GM21526 (cell line): Measurements from ENCODE around the gene SLC9A1.
A peak's percentile ranks its signal among the peaks of the same experiment; 100 is the strongest.
"Not testable (repeated sequence)": the region's sequence is repeated elsewhere in the genome, so short reads cannot be mapped to it uniquely, and the experiment has no call there.

ENCODE experiments used
- ATAC-seq: cut with Tn5 transposase; IDR thresholded peaks from one replicate; pipeline ENCODE4 v1.9.1; 2021; ENCODE audit warnings: moderate library complexity; ENCODE audit not compliant: unreplicated experiment, low FRiP score

SLC9A1 gene

GRCh38 chr1:27154991-27155781 is at the start of gene SLC9A1:
SLC9A1 (minus strand) TSS chr1:27155125; CDS start chr1:27154334, 791 bp downstream.
- peak; percentile 75 for ATAC-seq

- no peak for ATAC-seq
Measured at GRCh38 chr1:27203946-27204345, 49.0 kb upstream of the SLC9A1 start.

- no peak for ATAC-seq
Measured at GRCh38 chr1:27201295-27201694, 46.4 kb upstream of the SLC9A1 start.

DNA sequence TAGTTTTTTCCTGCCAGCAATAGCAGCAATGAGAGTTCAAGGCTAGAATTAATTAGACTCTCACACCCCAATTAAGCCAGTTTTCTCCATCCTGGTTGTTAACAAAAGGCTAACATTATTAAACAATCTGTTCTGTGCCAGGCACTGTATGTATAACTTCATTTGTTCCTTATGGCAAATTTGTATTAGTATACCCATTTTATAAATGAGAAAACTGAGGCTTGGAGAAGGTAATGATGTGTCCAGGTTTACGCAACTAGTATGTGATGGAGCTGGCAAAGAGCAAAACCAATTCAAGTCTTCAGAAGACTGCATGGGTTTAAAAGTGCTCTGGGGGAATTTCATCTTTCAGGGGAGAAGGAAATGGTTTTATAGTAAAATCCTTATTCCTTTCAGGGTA is 38.3 kb upstream of the SLC9A1 start:
- no peak for ATAC-seq

- ATAC-seq, result no peak
Measured at GRCh38 chr1:27192039-27192529, 37.2 kb upstream of the SLC9A1 start.

- not testable (repeated sequence) for ATAC-seq
Measured at GRCh38 chr1:27184665-27185064, 29.7 kb upstream of the SLC9A1 start.

- ATAC-seq, result no peak
Measured at GRCh38 chr1:27179979-27180378, 25.1 kb upstream of the SLC9A1 start.

DNA sequence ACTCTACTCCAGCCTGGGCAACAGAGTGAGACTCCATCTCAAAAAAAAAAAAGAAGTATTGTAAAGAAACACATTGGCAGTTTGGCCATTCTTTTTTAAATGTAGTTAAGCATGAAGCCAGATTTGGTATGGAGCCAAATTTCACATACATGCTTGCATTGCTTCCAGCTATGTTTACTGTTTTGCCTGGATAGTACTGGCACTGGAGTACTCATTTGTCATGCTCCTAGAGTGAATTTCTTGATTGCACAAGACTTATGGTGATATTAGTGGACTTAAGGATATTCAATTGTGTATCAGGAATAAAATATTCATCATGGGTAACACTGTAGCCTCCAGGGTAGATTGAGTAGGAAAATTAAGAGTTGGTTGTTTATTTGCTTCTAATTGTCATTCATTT is 24.5 kb upstream of the SLC9A1 start:
- no peak for ATAC-seq

GRCh38 chr1:27176954-27177353 is 22.0 kb upstream of the SLC9A1 start:
- no peak for ATAC-seq

DNA sequence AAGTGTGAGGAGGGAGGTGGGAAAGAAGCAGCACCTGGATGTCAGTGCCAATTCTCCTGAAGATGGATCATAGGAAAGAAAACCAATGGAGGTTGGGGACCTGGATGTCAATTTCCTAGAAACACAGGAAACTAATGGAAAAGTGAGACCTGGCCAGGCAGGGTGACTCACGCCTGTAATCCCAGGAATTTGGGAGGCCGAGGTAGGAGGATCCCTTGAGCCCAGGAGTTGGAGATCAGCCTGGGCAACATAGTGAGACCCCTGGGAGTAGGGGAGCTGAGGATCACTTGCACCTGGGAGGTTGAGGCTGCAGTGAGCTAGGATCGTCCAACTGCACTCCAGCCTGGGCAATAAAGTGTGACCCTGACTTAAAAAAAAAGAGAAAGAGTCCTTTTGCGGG is 21.4 kb upstream of the SLC9A1 start:
- ATAC-seq, result no peak

DNA sequence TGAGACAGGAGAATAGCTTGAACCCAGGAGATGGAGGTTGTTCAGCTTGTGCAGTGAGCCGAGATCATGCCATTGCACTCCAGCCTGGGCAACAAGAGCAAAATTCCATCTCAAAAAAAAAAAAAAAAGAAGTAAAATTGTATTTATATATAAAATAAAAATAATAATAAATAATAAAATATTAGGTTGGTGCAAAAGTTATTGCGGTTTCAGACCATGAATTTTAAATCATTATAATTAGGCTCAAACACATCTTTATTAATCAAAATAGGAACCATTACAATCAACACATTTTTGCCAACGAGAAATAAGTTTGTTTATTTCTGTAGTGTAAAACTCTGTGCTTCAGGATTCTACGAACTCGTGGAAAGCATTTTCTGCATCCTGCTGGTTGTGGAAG is 18.1 kb upstream of the SLC9A1 start:
- ATAC-seq, result not testable (repeated sequence)

DNA sequence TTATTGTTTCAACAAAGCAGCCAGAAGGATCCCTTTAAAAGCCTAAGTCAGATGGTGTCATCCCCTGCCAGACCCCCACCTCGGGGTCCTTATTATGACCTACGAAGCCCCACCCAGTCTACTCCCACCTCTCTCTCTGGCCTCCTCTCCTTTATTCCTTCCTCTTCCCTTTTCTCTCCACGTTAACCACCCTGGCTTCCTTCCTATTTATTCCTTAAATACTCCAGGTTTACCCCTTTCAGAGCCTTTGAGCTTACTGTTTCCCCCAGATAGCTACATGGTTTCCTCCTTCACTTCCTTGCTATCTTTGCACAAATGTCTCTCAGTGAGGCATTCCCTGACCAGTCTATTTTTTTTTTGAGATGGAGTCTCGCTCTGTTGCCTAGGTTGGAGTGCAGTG is 12.0 kb upstream of the SLC9A1 start:
- ATAC-seq, result no peak

- ATAC-seq, result no peak
Measured at GRCh38 chr1:27166351-27166802, 11.5 kb upstream of the SLC9A1 start.

DNA sequence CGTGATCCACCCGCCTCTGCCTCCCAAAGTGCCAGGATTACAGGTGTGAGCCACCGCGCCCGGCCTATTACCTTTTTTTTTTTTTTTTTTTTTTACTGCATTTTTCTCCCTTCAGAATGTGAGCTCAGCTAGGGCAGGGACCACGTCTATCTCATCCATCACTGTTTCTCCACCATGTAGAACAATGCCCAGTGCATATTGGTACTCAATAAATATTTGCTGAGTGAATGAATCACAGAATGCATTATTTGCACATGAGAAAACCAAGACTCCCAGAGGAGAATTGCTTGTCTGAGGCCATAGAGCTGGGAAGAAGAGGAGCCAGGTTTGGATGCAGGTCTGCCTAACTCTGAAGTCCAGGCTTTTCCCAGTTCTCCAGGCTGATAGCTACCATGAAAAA is 8.2 kb upstream of the SLC9A1 start:
- no peak for ATAC-seq

DNA sequence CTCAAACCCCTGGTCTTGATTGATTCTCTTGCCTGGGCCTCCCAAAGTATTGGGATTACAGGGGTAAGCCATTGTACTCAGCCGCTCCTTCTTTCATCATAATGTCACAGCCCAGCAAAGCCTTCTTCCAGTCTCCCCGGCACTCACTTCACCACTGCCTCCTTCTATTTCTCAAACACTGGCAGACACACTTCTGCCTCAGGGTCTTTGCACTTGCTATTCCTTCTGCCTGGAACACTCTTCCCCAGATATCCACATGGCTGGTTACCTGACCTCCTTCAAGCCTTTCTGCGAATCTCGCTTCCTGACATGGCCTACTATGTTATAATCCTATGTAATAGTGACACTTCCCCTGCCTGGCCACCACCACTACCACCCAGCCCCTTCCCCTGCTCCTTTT is 7.2 kb upstream of the SLC9A1 start:
- ATAC-seq, result no peak

GRCh38 chr1:27161594-27161993 is 6.7 kb upstream of the SLC9A1 start:
- ATAC-seq, result no peak

- no peak for ATAC-seq
Measured at GRCh38 chr1:27157194-27157593, 2.3 kb upstream of the SLC9A1 start.

GRCh38 chr1:27154469-27154990 is 395 bp downstream of the SLC9A1 start:
- no peak for ATAC-seq

- no peak for ATAC-seq
Measured at GRCh38 chr1:27153927-27154358, 982 bp downstream of the SLC9A1 start.

- no peak for ATAC-seq
Measured at GRCh38 chr1:27153549-27153886, 1.4 kb downstream of the SLC9A1 start.

DNA sequence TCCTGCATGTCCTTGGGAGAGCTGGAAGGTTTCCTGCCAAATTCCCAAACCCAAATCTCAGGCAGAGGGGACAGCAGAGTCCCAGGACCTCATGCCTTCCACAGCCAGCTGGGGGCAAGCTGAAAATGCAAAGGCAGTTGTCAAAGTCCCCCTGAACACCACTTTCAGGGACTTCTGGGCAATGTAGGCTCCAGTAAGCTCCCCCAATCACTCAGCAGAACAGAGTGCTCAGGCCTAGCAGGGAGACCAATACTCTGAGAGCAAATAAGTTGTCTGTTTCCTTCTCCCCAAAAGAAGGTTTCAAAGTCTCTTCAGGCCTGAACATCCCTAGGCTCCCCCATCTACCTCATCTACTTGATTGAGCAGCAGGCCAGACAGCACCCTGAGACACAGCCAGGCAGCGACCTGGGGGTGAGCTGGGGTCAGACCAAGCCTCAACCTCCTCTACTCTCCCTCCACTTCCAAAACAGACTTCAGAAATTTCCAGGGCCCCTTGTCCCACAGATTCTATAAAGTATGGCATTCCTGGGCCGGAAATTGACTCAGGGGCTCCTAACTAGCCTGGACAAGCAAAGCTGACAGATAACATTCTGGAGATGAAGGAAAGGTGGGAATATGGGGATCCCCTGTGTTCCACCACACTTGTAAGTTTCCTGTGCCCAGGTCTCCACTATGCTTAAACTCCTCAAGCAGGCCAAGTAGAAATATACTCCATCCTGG is 1.9 kb downstream of the SLC9A1 start:
- no peak for ATAC-seq
